ENCODE data around the gene TYSND1.
A peak's percentile ranks its signal among the peaks of the same experiment; 100 is the strongest.

The TYSND1 gene

GRCh38 chr10:70145666-70146488, 623 bp downstream of the TYSND1 start:
- peaks cover 13% of the 10 kb centered on the region for H3F3A ChIP-seq (ENCODE audit: insufficient read depth)
- peak overlapping the region; percentile 60 for H3K4me3 ChIP-seq (ENCODE audit: insufficient read depth, low read length, poor library complexity, severe bottlenecking)
- no peaks in the 10 kb centered on the region for H4K20me1 ChIP-seq (ENCODE audit: low read depth, low read length)
- H3K9me2 ChIP-seq (replicated peaks; ENCODE audit: insufficient read depth, low read length), result no peaks in the 10 kb centered on the region
- no peaks in the 10 kb centered on the region for H3K27me3 ChIP-seq (ENCODE audit: low read length)
- H2AFZ ChIP-seq (ENCODE audit: low read depth, low read length, severe bottlenecking), result peak overlapping the region; percentile 43
- H3K27ac ChIP-seq (ENCODE audit: low read depth, low read length), result peak overlapping the region; percentile 87
- H3K4me2 ChIP-seq (ENCODE audit: low read depth, low read length, poor library complexity, severe bottlenecking), result peak overlapping the region; percentile 69
- peaks cover 5% of the 10 kb centered on the region; the same call in 1 of the 2 replicates for H3K36me3 ChIP-seq (ENCODE audit: low read length)
- H3K79me2 ChIP-seq (ENCODE audit: insufficient read depth, low read length), result peaks cover 28% of the 10 kb centered on the region
- no peaks in the 10 kb centered on the region for H3K9me3 ChIP-seq (ENCODE audit: insufficient read depth, low read length)
- H3K9ac ChIP-seq (ENCODE audit: low read length), result peak overlapping the region; percentile 81
- TF ChIP-seq EZH2phosphoT487 (conservative IDR thresholded peaks at IDR 0.05; ENCODE audit: low read length), result no peak
- peak; percentile 36 for TF ChIP-seq CTCF (IDR thresholded peaks at IDR 0.05; ENCODE audit: insufficient read depth, low read length, poor library complexity, severe bottlenecking)

- H3K4me2 ChIP-seq (ENCODE audit: low read depth, low read length, poor library complexity, severe bottlenecking), result peak overlapping the region; percentile 69
- peaks cover 12% of the 10 kb centered on the region for H3F3A ChIP-seq (ENCODE audit: insufficient read depth)
- no peaks in the 10 kb centered on the region for H3K9me2 ChIP-seq (replicated peaks; ENCODE audit: insufficient read depth, low read length)
- no peaks in the 10 kb centered on the region for H3K9me3 ChIP-seq (ENCODE audit: insufficient read depth, low read length)
- no peaks in the 10 kb centered on the region for H4K20me1 ChIP-seq (ENCODE audit: low read depth, low read length)
- H2AFZ ChIP-seq (ENCODE audit: low read depth, low read length, severe bottlenecking), result peak overlapping the region; percentile 33
- H3K27me3 ChIP-seq (ENCODE audit: low read length), result no peaks in the 10 kb centered on the region
- H3K36me3 ChIP-seq (ENCODE audit: low read length), result peaks cover under 1% of the 10 kb centered on the region; the same call in 1 of the 2 replicates
- TF ChIP-seq EZH2phosphoT487 (conservative IDR thresholded peaks at IDR 0.05; ENCODE audit: low read length) (no peak), CTCF (IDR thresholded peaks at IDR 0.05; ENCODE audit: insufficient read depth, low read length, poor library complexity, severe bottlenecking) (no peak)
- H3K4me3 ChIP-seq (ENCODE audit: insufficient read depth, low read length, poor library complexity, severe bottlenecking), result peak overlapping the region; percentile 60
- H3K27ac ChIP-seq (ENCODE audit: low read depth, low read length), result peak overlapping the region; percentile 87
- H3K79me2 ChIP-seq (ENCODE audit: insufficient read depth, low read length), result peaks cover 25% of the 10 kb centered on the region
- peak overlapping the region; percentile 81 for H3K9ac ChIP-seq (ENCODE audit: low read length)
Measured at GRCh38 chr10:70145166-70145665, 1.3 kb downstream of the TYSND1 start.

GRCh38 chr10:70144372-70145110, 2.0 kb downstream of the TYSND1 start:
- Histone ChIP-seq H3F3A (ENCODE audit: insufficient read depth) (peaks cover 8% of the 10 kb centered on the region), H3K4me3 (ENCODE audit: insufficient read depth, low read length, poor library complexity, severe bottlenecking) (peak overlapping the region; percentile 60), H3K27me3 (ENCODE audit: low read length) (no peaks in the 10 kb centered on the region), H2AFZ (ENCODE audit: low read depth, low read length, severe bottlenecking) (no peak overlapping the region), H3K9me3 (ENCODE audit: insufficient read depth, low read length) (no peaks in the 10 kb centered on the region), H3K36me3 (ENCODE audit: low read length) (no peaks in the 10 kb centered on the region), H3K79me2 (ENCODE audit: insufficient read depth, low read length) (peaks cover 23% of the 10 kb centered on the region), H3K9ac (ENCODE audit: low read length) (peak overlapping the region; percentile 81), H3K4me2 (ENCODE audit: low read depth, low read length, poor library complexity, severe bottlenecking) (peak overlapping the region; percentile 69), H4K20me1 (ENCODE audit: low read depth, low read length) (no peaks in the 10 kb centered on the region), H3K27ac (ENCODE audit: low read depth, low read length) (peak overlapping the region; percentile 87), H3K9me2 (replicated peaks; ENCODE audit: insufficient read depth, low read length) (no peaks in the 10 kb centered on the region)
- TF ChIP-seq CTCF (IDR thresholded peaks at IDR 0.05; ENCODE audit: insufficient read depth, low read length, poor library complexity, severe bottlenecking) (no peak), EZH2phosphoT487 (conservative IDR thresholded peaks at IDR 0.05; ENCODE audit: low read length) (no peak)

Measured in SU-DHL-6 (cell line).